NCI-H2029 (cell line): Measurements from ENCODE around the gene PDZD2.
A peak's percentile ranks its signal among the peaks of the same experiment; 100 is the strongest.

Experiments used
- DNase-seq: peaks from one replicate; lab custom pipeline; 2025; lab: John Stamatoyannopoulos, UW

The PDZD2 gene

GRCh38 chr5:31825518-31826068, 186.7 kb downstream of the PDZD2 start:
- DNase-seq = peak; percentile 16

GRCh38 chr5:31827867-31828266, 188.9 kb downstream of the PDZD2 start:
- no peak for DNase-seq

GRCh38 chr5:31832966-31833365, 194.0 kb downstream of the PDZD2 start:
- no peak for DNase-seq

- no peak for DNase-seq
Observed at GRCh38 chr5:31833710-31834109, 194.8 kb downstream of the PDZD2 start.

- DNase-seq = no peak
Observed at GRCh38 chr5:31844622-31845345, 205.9 kb downstream of the PDZD2 start.

GRCh38 chr5:31845361-31845760, 206.4 kb downstream of the PDZD2 start:
- no peak for DNase-seq

GRCh38 chr5:31846934-31847333, 208.0 kb downstream of the PDZD2 start:
- DNase-seq = no peak

GRCh38 chr5:31847354-31847753, 208.4 kb downstream of the PDZD2 start:
- DNase-seq = no peak

- no peak for DNase-seq
Observed at GRCh38 chr5:31850981-31851689, 212.2 kb downstream of the PDZD2 start.

GRCh38 chr5:31853398-31854135, 214.6 kb downstream of the PDZD2 start:
- no peak for DNase-seq

GRCh38 chr5:31854181-31855133, 215.5 kb downstream of the PDZD2 start:
- no peak for DNase-seq

- no peak for DNase-seq
Observed at GRCh38 chr5:31855134-31856040, 216.5 kb downstream of the PDZD2 start.

GRCh38 chr5:31859096-31859495, 220.2 kb downstream of the PDZD2 start:
- DNase-seq = no peak

- no peak for DNase-seq
Observed at GRCh38 chr5:31860278-31860677, 221.3 kb downstream of the PDZD2 start.

- no peak for DNase-seq
Observed at GRCh38 chr5:31860726-31861433, 221.9 kb downstream of the PDZD2 start.

GRCh38 chr5:31861601-31862000, 222.7 kb downstream of the PDZD2 start:
- no peak for DNase-seq

GRCh38 chr5:31863991-31864411, 225.1 kb downstream of the PDZD2 start:
- DNase-seq = no peak

GRCh38 chr5:31866166-31866565, 227.2 kb downstream of the PDZD2 start:
- DNase-seq = no peak

- no peak for DNase-seq
Observed at GRCh38 chr5:31867219-31867618, 228.3 kb downstream of the PDZD2 start.

- no peak for DNase-seq
Observed at GRCh38 chr5:31880449-31880848, 241.5 kb downstream of the PDZD2 start.
